NT2/D1 (cell line): Measurements from ENCODE around the gene FBXL19.

Experiments used
- DNase-seq: peaks from one replicate; pipeline ENCODE4 v3.0.0-alpha.2; 2011; ENCODE audit warnings: low read depth, low spot score
- H3K27me3 ChIP-seq: 2 replicates; pipeline ENCODE4 v1.6.0; 2011; ENCODE audit warnings: mild to moderate bottlenecking; ENCODE audit not compliant: insufficient read length, insufficient read depth
- H3K36me3 ChIP-seq: 2 replicates; pipeline ENCODE4 v1.6.1; 2011; ENCODE audit warnings: mild to moderate bottlenecking, low read length, mixed read lengths; ENCODE audit not compliant: insufficient read depth, insufficient read length
- H3K4me1 ChIP-seq: 2 replicates; pipeline ENCODE4 v1.5.1; 2011; ENCODE audit not compliant: insufficient read depth, insufficient read length
- H3K4me3 ChIP-seq: 2 replicates; pipeline ENCODE4 v1.5.1; 2011; ENCODE audit warnings: low read depth; ENCODE audit not compliant: insufficient read length
- H3K9ac ChIP-seq: 2 replicates; pipeline ENCODE4 v1.6.0; 2011; ENCODE audit warnings: low read depth; ENCODE audit not compliant: insufficient read length
- H3K9me3 ChIP-seq: 2 replicates; pipeline ENCODE4 v1.5.1; 2011; ENCODE audit warnings: mild to moderate bottlenecking, low read length; ENCODE audit not compliant: insufficient read depth
- SUZ12 ChIP-seq: IDR thresholded peaks from 2 replicates; pipeline ENCODE4 v1.6.1; 2011; ENCODE audit not compliant: insufficient read length, insufficient read depth; ENCODE audit errors: extremely low read depth
- YY1 ChIP-seq: IDR thresholded peaks from 2 replicates; pipeline ENCODE4 v1.6.1; 2011; ENCODE audit not compliant: insufficient read length, insufficient read depth
- ZNF274 ChIP-seq: IDR thresholded peaks from 2 replicates; pipeline ENCODE4 v1.6.1; 2011; ENCODE audit warnings: mild to moderate bottlenecking, low read depth, low read length

Gene FBXL19

GRCh38 chr16:30907064-30907463 lies 16.3 kb upstream of the FBXL19 start:
- no peaks in the 10 kb centered on the region for H3K27me3 ChIP-seq
- peaks cover 23% of the 10 kb centered on the region for H3K4me1 ChIP-seq
- H3K9me3 ChIP-seq: no peaks in the 10 kb centered on the region
- DNase-seq: no peak
- TF ChIP-seq SUZ12: no peak
- no peak for TF ChIP-seq YY1
- TF ChIP-seq ZNF274: no peak
- no peaks in the 10 kb centered on the region for H3K36me3 ChIP-seq
- H3K4me3 ChIP-seq: no peak overlapping the region
- H3K9ac ChIP-seq: no peak overlapping the region

- Histone ChIP-seq H3K9ac (peak overlapping the region; percentile 38), H3K9me3 (no peaks in the 10 kb centered on the region), H3K27me3 (no peaks in the 10 kb centered on the region), H3K4me1 (peaks cover 24% of the 10 kb centered on the region), H3K36me3 (no peaks in the 10 kb centered on the region), H3K4me3 (no peak overlapping the region)
- DNase-seq: no peak
- TF ChIP-seq ZNF274: no peak
- no peak for TF ChIP-seq YY1
- no peak for TF ChIP-seq SUZ12
Measured at GRCh38 chr16:30910427-30911029, 12.8 kb upstream of the FBXL19 start.

GRCh38 chr16:30912794-30913412 lies 10.5 kb upstream of the FBXL19 start:
- Histone ChIP-seq H3K36me3 (no peaks in the 10 kb centered on the region), H3K9me3 (no peaks in the 10 kb centered on the region), H3K9ac (no peak overlapping the region), H3K27me3 (no peaks in the 10 kb centered on the region), H3K4me3 (no peak overlapping the region), H3K4me1 (peaks cover 20% of the 10 kb centered on the region)
- TF ChIP-seq SUZ12 (no peak), ZNF274 (no peak), YY1 (no peak)
- DNase-seq: no peak

- no peak for DNase-seq
- no peak overlapping the region for H3K4me3 ChIP-seq
- H3K27me3 ChIP-seq: no peaks in the 10 kb centered on the region
- H3K36me3 ChIP-seq: no peaks in the 10 kb centered on the region
- peaks cover 17% of the 10 kb centered on the region for H3K4me1 ChIP-seq
- no peak overlapping the region for H3K9ac ChIP-seq
- no peak for TF ChIP-seq YY1
- no peak for TF ChIP-seq SUZ12
- no peak for TF ChIP-seq ZNF274
- H3K9me3 ChIP-seq: no peaks in the 10 kb centered on the region
Measured at GRCh38 chr16:30914830-30915229, 8.5 kb upstream of the FBXL19 start.

GRCh38 chr16:30918614-30919013 lies 4.8 kb upstream of the FBXL19 start:
- no peak for DNase-seq
- no peak overlapping the region for H3K9ac ChIP-seq
- peaks cover 6% of the 10 kb centered on the region for H3K36me3 ChIP-seq
- no peaks in the 10 kb centered on the region for H3K27me3 ChIP-seq
- H3K9me3 ChIP-seq: no peaks in the 10 kb centered on the region
- TF ChIP-seq YY1 (no peak), ZNF274 (no peak), SUZ12 (no peak)
- H3K4me1 ChIP-seq: peaks cover 3% of the 10 kb centered on the region
- H3K4me3 ChIP-seq: no peak overlapping the region

- TF ChIP-seq ZNF274 (no peak), SUZ12 (no peak), YY1 (no peak)
- Histone ChIP-seq H3K9ac (no peak overlapping the region), H3K4me3 (no peak overlapping the region), H3K36me3 (peaks cover 15% of the 10 kb centered on the region), H3K27me3 (no peaks in the 10 kb centered on the region), H3K9me3 (no peaks in the 10 kb centered on the region), H3K4me1 (peaks cover 3% of the 10 kb centered on the region)
- DNase-seq: no peak
Measured at GRCh38 chr16:30920891-30921290, 2.5 kb upstream of the FBXL19 start.

- H3K4me3 ChIP-seq: no peak overlapping the region
- H3K4me1 ChIP-seq: peaks cover 7% of the 10 kb centered on the region
- no peak for DNase-seq
- peaks cover 20% of the 10 kb centered on the region for H3K36me3 ChIP-seq
- H3K9ac ChIP-seq: peak overlapping the region; percentile 61
- H3K9me3 ChIP-seq: no peaks in the 10 kb centered on the region
- H3K27me3 ChIP-seq: no peaks in the 10 kb centered on the region
- TF ChIP-seq YY1 (no peak), ZNF274 (no peak), SUZ12 (no peak)
Measured at GRCh38 chr16:30921459-30921747, 2.0 kb upstream of the FBXL19 start.
